HL-60/S4 treated with retinoic acid at 250 ng/mL for 4 days and 3 days (cell line): Measurements from ENCODE around the gene UBB.

ENCODE experiments used
- in situ Hi-C: fragments of 300-500 bp; cut with MboI; formaldehyde crosslinking; loops from 2 replicates; pipeline ENCODE4 v1.7.0; 2022; ENCODE audit warnings: low sequenced_read_pairs

Gene UBB

DNA sequence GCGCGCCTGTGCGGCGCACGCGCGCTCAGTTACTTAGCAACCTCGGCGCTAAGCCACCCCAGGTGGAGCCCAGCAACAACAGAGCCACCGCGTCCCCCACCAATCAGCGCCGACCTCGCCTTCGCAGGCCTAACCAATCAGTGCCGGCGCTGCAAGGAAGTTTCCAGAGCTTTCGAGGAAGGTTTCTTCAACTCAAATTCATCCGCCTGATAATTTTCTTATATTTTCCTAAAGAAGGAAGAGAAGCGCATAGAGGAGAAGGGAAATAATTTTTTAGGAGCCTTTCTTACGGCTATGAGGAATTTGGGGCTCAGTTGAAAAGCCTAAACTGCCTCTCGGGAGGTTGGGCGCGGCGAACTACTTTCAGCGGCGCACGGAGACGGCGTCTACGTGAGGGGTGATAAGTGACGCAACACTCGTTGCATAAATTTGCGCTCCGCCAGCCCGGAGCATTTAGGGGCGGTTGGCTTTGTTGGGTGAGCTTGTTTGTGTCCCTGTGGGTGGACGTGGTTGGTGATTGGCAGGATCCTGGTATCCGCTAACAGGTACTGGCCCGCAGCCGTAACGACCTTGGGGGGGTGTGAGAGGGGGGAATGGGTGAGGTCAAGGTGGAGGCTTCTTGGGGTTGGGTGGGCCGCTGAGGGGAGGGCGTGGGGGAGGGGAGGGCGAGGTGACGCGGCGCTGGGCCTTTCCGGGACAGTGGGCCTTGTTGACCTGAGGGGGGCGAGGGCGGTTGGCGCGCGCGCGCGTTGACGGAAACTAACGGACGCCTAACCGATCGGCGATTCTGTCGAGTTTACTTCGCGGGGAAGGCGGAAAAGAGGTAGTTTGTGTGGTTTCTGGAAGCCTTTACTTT is at the start of gene UBB:
UBB (plus strand) TSS at position 452 of the 856 bp plus-strand sequence. CDS start 817 bp downstream, outside the sequence.
- in situ Hi-C loops: no loop called here

DNA sequence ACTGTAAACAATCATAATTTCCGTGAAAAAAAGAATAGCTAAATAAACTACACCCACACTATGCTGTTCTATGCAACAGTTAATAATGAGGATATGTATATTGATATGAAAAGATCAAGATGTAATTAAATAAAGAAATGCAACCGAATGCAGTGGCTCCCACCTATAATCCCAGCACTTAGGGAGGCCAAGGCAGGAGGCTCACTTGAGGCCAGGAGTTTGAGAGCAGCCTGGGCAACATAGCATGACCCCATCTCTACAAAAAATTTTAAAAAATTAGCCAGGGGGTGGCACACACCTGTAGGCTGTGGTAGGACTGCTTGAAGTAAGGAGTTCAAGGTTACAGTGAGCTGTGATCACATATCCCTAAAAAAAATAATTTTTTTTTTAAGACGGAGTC is 42.5 kb upstream of the UBB start:
- in situ Hi-C loops: no loop called here

DNA sequence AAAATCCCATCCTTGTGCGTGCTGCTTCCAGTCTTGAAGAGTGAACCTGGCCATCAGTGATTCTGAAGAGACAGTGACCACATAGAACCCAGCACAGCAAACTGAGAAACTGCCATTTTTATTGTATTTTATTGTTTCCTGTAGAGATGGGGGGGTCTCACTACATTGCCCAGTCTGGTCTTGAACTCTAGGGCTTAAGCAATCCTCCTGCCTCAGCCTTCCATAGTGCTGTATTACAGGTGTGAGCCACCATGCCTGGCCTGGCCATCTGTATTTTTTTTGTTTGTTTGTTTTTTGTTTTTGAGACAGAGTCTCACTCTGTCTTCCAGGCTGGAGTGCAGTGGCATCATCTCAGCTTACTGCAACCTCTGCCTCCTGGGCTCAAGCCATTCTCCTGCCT is 41.5 kb upstream of the UBB start:
- in situ Hi-C loops: no loop called here

DNA sequence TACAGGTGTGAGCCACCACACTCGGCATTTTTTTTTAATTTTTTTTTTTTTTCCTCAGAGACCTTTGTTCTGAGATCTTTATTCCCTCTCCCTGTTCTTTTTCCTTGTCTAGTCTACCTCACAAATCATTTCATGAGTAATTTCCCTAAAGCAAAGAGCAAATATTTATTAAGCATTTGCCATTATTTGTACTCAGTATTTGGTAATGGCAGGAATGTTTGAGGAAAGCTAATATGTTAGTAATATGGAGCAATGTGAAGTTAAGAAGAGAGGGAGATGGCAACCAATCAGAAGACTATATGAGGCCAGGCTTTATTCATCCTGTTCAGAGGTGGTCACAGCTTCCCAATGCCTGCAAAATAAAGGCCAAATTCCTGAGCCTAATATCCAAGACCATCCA is 40.9 kb upstream of the UBB start:
- in situ Hi-C loops: no loop called here

DNA sequence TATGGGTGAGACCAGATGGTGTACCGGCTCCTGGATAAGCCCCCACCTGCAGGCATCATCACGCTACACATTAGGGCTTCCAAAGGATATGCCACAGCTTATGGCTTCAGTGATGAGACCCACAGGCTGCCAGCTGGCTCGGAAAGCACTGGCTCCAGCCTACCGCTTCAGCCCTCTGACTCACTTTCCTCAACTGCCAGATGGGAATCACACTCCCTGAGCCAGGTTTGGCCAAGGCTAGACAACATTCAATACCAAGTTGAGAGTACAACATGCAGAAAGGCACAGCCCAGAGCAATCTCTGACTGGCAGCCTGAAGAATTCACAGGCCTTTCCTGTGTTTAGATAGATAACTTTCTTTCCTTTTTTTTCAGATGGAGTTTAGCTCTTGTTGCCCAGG is 37.9 kb upstream of the UBB start:
- in situ Hi-C loops: no loop called here

DNA sequence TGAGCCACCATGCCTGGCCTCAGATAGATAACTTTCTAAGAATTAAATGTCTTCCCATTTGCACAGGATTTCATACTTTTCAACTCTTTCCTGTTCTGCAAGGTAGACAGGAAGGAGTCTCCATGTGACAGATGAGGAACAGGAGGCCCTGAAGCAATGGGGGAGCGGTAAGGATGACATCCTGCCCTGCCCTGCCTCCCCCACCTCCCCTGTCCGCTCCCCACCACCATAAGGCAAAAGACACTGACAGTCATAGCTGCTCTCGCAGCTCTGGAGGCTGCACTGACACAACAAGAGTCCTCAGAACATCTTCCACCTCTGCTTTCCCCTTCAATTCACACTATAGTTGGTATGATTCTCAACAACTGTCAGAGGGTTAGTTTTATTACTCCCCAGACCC is 37.3 kb upstream of the UBB start:
- in situ Hi-C loops: no loop called here

DNA sequence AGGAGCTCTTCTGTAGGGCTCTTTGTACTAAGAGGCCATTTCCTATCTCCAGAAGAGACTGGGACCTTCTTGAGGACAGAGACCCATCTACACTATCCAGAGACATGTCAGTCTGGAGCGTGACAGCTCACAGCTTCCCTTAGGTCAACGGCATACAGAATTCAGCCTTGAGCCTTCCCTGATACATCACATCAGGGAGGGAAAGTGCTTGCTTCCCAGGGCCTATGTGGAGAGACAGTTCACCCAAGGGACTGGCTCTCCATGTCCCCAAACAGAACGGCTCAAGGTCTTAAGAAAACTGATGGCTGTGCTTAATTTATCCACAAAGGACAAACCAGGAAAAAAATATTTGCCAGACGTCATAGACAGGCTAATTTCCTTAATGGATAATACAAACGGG is 35.3 kb upstream of the UBB start:
- in situ Hi-C loops: no loop called here

DNA sequence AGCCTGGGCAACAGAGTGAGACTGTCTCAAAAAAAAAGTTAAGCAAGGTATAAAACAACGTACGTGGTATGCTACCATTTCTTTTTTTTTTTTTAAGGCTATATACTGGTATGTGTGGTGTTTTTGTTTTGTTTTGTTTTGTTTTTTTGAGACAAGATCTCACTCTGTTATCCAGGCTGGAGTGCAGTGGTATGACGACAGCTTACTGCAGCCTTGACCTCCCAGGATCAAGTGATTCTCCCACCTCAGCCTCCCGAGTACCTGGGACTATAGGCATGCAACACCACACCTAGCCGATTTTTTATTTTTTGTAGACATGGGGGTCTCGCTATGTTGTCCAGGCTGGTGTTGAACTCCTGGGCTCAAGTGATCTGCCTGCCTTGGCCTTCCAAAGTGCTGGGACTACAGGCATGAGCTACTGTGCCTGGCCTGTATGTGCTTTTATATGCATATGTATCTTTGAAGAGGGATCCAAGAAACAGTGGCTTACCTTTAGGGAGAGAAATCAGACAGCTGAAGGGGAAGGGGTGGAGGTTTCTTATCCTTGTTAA is 34.1 kb upstream of the UBB start:
- in situ Hi-C loops: no loop called here

DNA sequence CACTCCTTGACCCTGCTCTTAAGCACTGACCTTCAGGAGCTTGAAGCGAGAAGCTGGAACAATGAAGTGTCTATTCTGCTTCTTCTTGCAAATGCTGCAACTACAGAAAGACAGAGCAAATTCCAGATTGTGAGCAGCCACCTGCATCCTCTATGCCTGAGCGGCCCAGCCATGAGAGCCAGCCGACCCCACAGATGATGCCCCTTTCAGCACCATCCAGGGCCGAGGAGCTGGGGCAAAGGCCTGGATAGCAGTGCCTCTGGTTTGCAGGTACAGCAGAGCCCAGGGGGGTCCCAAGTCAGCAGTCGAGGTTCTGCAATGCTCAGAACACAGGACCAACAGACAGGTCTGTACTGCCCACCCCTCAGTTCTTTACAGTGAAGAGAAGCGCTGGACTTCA is 32.3 kb upstream of the UBB start:
- in situ Hi-C loops: no loop called here

DNA sequence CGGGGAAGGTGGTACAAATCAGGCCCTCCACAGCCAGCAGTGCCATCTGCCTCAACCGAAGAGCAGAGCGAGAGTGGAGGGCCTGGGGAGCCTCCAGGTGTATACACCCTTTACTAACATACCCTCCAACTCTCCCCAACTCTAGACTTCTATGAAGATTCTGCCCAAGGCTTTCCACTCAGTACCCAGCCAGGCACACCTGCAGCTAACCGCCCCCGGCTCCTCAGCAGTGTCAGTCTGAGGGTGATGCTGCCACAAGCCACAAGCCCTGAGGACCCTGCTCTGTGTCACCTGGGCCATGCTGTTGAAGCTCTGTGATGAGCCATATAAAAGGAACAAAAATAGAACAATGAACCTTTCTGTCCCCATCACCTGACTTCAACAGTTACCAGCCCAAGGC is 31.5 kb upstream of the UBB start:
- in situ Hi-C loops: no loop called here

DNA sequence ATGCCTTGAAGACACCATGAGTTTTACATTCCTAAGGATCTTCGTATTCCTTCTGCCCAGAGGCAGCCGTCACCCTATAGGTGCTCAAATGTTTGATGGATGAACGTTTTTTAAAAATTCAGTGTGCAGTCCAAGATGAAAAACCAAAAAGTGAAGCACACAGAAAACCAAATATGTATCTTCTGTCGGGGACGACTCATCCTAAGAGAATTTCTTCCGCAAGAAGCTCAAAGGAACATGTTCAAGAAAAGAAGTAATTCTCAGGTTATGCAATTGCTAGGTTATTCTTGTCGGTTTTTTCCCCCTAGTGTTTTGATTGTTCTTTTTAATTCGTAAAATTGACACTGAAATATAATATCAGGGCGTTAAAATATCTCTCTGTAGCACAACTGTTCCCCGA is 29.1 kb upstream of the UBB start:
- in situ Hi-C loops: no loop called here

DNA sequence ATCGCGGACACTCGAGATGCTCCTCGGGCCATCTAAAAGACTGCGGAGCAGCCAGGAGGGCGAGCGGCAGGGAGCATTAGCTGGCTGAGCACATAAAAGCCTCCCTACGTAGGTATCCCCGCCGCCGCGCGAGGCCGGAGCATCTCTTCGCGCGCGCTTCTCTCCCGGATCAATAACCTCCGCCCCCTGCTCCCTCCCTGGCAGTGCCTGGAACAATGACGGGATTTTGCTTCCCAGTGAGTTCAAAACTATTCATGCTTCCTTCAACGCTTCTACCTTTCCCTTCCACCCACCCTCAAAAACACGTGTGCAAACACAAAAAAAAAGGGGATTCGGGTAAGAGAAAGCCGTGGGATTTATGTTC is 28.6 kb upstream of the UBB start:
- in situ Hi-C loops: no loop called here

DNA sequence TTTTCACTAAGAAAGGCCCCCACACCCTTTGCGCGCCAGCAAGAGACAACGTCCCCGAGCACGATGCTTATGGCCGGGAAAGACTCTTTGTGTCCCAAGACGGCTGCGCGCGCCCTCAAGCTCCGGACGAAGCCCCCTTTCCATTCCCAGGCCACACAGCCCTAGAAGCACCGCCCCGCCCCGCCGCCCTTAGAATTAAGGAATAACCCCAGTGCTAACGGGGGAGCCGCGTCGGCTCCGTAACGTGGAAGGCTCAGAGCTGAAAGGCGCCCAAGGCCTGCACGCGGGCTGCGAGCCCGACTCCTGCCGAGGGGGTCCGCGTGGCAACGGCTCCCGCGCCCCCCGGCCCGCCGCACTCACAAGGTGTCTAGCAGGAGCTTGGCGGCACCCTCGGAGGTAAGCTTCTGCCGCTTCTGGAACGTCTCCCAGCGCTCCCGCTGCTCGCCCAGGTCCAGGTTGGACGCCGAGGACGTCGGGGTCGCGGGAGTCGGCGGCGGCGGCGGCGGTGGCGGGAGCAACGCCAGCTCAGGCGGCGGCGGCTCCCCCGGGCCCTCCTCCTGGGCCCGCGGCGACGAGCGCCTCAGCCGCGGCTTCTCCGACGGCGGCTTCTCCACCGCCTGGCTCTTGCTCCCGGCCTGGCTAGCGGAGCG is 28.1 kb upstream of the UBB start:
- in situ Hi-C loops: no loop called here

DNA sequence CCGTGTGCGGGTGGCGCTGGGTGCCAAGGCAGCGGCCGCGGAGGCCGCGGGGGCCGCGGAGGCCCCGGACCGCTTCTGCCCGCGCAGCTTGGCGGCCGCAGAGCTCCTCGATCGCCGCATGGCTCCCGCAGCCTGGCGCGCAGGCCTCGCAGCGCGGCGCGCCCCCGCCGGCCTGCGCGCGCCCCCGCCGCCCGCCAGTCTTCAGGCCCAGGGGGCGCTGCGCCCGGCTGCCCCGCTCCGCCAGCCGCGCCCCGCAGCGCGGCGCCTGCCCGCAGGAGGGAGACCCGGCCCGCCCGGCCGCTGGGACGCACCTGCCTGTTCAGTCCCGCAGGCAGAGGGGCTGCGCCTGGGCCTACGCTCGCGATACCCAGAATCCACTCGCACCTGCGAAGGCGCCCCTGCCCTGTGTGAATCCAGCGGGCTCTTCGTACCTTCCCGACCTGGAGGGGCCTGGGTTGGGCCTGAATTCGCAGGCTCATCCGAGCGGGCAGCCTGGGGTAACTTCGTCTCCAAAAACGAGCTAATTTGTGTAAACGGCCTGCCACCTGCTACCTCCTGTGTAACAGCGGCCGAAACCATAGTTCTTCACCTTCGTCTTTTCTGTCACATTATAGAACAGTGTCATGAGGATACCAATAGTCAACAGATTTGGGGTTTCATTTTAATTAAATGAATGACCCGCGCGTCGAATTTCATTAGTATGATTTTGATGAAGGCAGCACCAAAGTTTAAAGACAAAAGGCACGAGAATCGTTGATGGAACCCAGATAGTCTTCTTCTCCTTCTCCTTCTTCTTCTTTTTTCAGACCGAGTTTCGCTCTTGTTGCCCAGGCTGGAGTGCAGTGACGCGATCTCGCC is 27.3 kb upstream of the UBB start, which contains the start of gene CENPV:
CENPV (minus strand) TSS at position 153 of the 858 bp plus-strand sequence; CDS start at position 120, 33 bp downstream.
- in situ Hi-C loops: no loop called here

DNA sequence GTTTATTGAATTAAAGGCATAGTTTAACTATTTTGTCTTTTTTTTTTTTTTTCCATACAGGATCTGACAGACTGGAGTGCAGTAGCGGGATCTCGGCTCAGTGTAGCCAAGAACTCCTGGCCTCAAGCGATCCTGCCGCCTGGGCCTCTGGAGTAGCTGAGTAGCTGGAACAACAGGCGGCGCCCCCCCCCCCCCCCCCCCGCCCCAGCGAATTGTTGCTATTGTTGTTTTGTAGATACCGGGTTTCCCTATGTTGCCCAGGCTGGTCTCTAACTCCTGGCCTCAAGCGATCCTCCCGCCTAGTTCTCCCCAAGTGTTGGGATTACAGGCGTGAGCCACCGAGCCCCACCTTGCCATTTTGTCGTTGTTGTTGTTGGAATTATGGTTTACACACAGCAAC is 26.3 kb upstream of the UBB start:
- in situ Hi-C loops: no loop called here

DNA sequence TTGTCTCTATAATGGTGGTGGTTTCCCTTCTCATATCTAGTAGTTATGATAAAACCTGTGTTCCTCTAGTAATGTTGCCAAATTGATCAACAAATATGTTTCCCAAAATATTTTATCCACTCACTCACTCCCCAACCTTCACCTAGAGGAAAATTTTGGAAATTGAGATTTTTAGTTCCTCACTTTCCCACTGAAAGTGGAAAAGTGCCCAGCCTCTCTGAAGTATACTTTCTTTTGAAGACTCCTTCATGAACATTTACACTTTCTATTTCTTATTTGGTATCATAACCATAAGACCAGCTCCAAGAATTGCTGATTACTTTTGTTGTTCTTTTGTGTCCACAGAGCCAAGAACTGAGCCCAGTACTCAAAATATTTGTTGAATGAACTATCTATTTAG is 22.5 kb upstream of the UBB start:
- in situ Hi-C loops: no loop called here

DNA sequence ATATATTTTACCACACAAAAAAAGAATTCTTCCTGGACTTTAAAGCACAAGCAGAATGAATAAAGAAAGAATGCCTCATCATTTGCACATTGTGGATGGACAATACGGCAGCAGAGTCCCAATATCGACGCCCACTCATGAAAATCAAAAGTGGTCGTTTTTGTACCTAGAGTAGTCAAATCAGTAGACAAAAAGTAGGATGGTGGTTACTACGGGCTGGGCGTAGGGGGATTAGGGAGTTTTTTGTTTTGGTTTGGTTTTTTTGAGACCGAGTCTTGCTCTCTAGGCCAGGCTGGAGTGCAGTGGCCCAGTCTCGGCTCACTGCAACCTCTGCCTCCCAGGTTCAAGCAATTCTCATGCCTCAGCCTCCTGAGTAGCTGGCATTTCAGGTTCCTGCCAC is 19.0 kb upstream of the UBB start:
- in situ Hi-C loops: no loop called here

DNA sequence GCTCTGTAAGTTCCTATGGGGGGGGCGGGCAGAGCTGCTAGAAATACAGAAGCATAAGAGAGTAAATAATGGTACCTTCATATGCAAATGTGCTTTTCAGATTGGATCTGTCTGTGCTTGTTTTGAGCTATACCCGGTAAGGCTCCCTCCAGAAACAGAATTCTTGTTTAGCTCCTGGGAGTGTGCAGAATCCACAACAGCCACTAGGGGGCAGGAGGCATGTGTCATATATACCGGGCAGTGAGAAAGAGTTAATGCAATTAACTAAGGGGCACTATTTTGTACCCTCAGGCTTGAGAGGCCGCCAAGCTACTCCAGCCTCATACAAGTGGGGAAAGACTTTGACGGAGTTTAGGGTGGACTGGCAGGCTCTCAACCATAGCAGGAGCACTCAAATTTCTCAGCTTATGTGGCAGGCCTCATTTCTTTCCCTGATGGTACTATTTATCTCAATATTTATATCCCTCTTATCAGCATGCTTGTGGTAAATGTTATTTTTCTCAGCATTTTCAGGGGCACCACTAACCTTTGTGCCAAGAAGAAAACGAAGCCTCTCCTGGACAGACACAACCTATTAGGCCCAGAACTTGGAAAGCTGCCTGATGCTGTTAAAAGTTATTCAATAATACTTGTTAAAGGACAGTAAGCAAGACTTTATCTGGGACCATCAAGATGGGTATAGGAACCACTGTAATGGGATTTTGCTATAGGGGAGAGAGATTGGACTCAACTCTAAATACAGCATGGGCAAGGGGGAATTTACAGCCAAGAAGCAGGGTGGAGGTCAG is 16.9 kb upstream of the UBB start:
- in situ Hi-C loops: no loop called here

DNA sequence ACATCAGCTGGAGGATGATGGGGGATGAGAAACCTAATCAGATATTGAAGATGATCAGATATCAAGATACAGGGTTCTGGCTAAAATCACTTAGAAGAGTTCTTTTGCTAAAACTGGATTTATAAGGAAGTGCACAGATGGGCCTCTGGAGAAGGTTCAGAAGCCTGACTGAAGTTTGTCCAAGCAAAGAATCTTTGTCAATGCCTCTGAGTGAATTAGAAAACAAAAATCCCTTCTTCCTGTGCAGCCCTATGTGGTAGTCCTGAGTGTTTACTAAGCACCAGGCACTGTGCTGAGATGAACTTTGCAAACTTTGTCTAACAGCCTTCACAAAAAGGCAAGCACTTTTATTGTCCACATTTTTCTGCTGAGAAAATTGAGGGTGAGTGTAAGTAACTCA is 16.3 kb upstream of the UBB start:
- in situ Hi-C loops: no loop called here

DNA sequence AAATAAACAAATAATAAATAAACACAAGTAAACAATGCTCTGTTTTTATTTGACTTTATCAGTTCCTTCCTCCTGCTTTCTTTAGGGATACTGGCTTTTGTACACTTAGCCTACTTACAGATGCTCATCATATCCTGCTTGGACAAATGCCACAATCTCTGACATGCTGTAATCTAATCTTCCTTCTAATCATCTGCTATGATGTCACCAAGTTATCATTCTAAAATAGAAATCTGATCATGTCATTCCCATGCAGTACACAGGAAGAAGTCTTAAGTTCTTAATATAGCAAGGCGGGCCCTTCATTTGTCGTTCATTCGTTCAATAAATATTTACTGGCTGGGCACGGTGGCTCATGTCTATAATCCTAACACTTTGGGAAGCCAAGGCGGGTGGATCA is 9.1 kb upstream of the UBB start:
- in situ Hi-C loops: no loop called here
